Activated CD8-positive, alpha-beta memory T cell treated with anti-CD3 and anti-CD28 coated beads for 4 hours (primary cell): ENCODE results near the gene OR5A2.
"Not testable (repeated sequence)": the region's sequence is repeated elsewhere in the genome, so short reads cannot be mapped to it uniquely, and the experiment has no call there.

Experiments used
- DNase-seq, 2 donors: peaks; one replicate each; pipeline ENCODE4 v3.0.0-alpha.2; 2020; ENCODE audit warnings: low read depth in 2 of 2

OR5A2 gene

DNA sequence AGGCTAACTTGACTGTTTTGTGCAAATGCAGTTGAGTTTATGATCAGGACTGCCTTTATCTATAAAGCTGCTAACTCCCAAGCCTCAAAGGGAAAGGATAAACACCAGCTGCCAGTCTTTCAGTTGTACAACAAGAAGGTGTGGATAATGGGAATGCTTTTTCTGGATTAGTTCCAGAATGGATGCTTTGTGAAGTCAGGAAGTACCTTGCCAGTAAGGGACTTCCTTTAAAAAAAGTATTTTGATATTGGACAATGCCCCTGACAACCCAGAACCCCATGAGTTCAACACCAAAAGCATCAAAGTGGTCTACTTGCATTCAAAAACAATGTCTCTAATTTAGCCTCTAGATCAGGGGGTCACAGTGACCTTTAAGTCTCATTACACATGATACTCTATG, 32.0 kb downstream of the OR5A2 start:
- no peak for DNase-seq

DNA sequence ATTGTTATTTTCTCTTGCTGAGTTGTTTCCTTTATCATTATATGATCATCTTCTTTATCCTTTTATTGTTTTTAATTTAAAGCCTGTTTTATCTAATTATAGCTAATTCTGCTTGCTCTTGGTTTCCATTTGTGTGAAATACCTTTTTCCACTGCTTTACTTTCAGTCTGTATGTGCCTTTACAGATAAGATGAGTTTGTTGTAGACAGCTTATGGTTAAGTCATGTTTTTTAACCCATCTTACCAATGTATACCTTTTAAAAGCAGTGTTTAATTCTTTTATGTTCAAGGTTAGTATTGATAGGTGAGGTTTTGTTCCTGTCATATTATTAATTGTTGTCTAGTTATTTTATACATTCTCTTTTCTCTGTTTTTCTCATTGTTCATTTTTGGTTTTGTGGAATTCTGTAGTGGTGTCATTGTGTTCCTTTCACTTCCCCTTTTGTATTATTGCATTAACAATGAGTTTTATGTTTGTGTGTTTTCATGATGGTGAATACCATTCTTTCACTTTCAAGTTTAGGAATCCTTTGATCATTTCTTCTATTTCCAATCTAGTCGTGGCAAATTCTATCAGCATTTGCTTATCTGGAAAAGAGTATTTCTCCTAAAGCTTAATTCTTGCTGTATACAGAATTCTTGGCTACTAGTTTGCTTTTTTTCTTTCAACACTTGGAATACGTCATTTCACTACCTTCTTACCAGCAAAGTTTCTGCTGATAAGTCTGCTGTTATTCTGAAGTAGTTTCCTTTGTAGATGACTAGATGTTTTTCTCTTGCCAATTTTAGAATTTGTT, 45.8 kb downstream of the OR5A2 start:
- no peak for DNase-seq

DNA sequence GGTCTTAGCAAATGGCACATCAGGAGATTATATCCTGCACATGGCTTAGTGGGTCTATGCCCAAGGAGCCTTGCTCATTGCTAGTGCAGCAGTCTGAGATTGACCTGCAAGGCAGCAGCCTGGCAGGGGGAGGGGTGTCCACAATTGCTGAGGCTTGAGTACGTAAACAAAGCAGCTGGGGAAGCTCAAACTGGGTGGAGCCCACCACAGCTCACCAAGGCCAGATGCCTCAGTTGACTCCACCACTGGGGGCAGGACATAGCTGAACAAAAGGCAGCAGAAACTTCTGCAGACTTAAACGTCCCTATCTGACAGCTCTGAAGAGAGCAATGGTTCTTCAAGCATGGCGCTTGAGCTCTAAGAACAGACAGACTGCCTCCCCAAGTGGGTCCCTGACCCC, 53.9 kb downstream of the OR5A2 start:
- DNase-seq: not testable (repeated sequence)

DNA sequence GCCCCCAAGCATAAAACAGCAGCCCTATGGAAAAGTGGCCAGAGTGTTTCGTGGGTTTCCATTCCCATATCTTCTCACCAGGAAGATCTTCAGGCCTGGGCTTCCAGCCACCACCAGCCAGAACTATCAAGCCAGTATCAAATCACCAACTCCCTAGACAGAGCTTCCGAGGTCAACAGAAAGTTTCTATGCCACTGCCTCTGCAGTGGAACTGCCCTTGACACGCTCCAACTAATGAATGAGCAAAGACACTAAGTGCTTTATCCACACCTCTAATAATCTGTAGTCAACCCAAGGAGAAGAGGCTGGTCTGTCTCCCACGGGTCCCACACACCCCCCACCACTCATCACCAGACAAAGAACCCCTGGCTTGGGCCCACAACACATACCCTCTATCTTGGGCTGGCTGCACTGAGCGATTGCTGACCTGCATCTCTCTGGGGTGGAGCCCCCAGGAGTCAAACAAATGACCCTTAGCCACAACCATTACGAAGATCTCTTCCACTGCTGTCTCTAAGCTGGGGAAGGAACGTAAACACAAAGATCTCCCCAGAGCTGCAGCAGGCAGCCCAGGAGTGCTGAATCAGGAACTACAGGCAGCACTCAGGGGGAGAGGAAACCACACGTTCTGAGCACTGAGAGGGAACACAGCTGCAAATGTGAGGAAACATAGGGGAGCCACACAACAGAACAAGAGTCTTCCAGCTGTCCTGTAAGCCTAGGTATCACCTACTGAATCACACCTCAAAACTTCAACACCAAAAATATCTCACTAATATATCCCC, 57.8 kb downstream of the OR5A2 start:
- DNase-seq: no peak
